GM18507 (cell line): ENCODE results near the gene ADAMTSL3.

Source experiments
- DNase-seq: peaks from one replicate; pipeline ENCODE4 v3.0.0; 2011; ENCODE audit warnings: low read depth; ENCODE audit not compliant: insufficient read length; ENCODE audit errors: extremely low spot score
- FAIRE-seq: peaks from 2 replicates; lab custom pipeline; 2011; peaks lifted over from hg19 to GRCh38; lab: Jason Lieb, UNC

ADAMTSL3 gene

GRCh38 chr15:83898361-83898760 is 244.4 kb downstream of the ADAMTSL3 start:
- no peak for DNase-seq
- FAIRE-seq: no peak

- DNase-seq (no peak), FAIRE-seq (no peak)
Measured at GRCh38 chr15:83899670-83900069, 245.7 kb downstream of the ADAMTSL3 start.

- FAIRE-seq (no peak), DNase-seq (no peak)
Measured at GRCh38 chr15:83904107-83905040, 250.5 kb downstream of the ADAMTSL3 start.

GRCh38 chr15:83905556-83906273 is 251.8 kb downstream of the ADAMTSL3 start:
- DNase-seq (no peak), FAIRE-seq (no peak)

GRCh38 chr15:83911345-83911744 is 257.4 kb downstream of the ADAMTSL3 start:
- DNase-seq (no peak), FAIRE-seq (no peak)

GRCh38 chr15:83912343-83912742 is 258.4 kb downstream of the ADAMTSL3 start:
- DNase-seq (no peak), FAIRE-seq (no peak)

GRCh38 chr15:83913034-83913632 is 259.2 kb downstream of the ADAMTSL3 start:
- DNase-seq (no peak), FAIRE-seq (no peak)

GRCh38 chr15:83914906-83915305 is 261.0 kb downstream of the ADAMTSL3 start:
- DNase-seq: no peak

GRCh38 chr15:83917432-83917831 is 263.5 kb downstream of the ADAMTSL3 start:
- no peak for DNase-seq
- no peak for FAIRE-seq

More at GRCh38 chr15:83914906-83915305, 261.0 kb downstream of the ADAMTSL3 start:
- no peak for FAIRE-seq

- FAIRE-seq: no peak
Measured at GRCh38 chr15:83918011-83918410, 264.1 kb downstream of the ADAMTSL3 start.

GRCh38 chr15:83919319-83919830 is 265.5 kb downstream of the ADAMTSL3 start:
- FAIRE-seq (peak; percentile 77), DNase-seq (no peak)

More at GRCh38 chr15:83918011-83918410, 264.1 kb downstream of the ADAMTSL3 start:
- no peak for DNase-seq

- FAIRE-seq (no peak), DNase-seq (no peak)
Measured at GRCh38 chr15:83919978-83920510, 266.1 kb downstream of the ADAMTSL3 start.

- no peak for FAIRE-seq
- DNase-seq: no peak
Measured at GRCh38 chr15:83922649-83923294, 268.8 kb downstream of the ADAMTSL3 start.

GRCh38 chr15:83926116-83926515 is 272.2 kb downstream of the ADAMTSL3 start:
- DNase-seq: no peak
- no peak for FAIRE-seq

GRCh38 chr15:83927704-83928391 is 273.9 kb downstream of the ADAMTSL3 start:
- peak; percentile 76 for FAIRE-seq
- no peak for DNase-seq

- FAIRE-seq (peak; percentile 84), DNase-seq (no peak)
Measured at GRCh38 chr15:83928392-83928734, 274.4 kb downstream of the ADAMTSL3 start.

- peak; percentile 79 for FAIRE-seq
- DNase-seq: no peak
Measured at GRCh38 chr15:83928878-83929418, 275.0 kb downstream of the ADAMTSL3 start.

- FAIRE-seq (peak; percentile 72), DNase-seq (no peak)
Measured at GRCh38 chr15:83929619-83930018, 275.7 kb downstream of the ADAMTSL3 start.
